Ovary (tissue), 3 donors: Measurements from ENCODE around the gene SPATC1L.

Experiments
- EP300 ChIP-seq: sonication (generic); formaldehyde crosslinking; IDR thresholded peaks from one replicate; pipeline ENCODE4 v1.6.1; 2017; ENCODE audit warnings: antibody characterized with exemption
- POLR2A ChIP-seq: fragments of 450-650 bp; IDR thresholded peaks from one replicate; pipeline ENCODE4 v1.6.1; 2017; ENCODE audit warnings: antibody characterized with exemption, mild to moderate bottlenecking, moderate library complexity
- TF ChIP-seq, protein P1 (sequence below), 3 donors: fragments of 450-650 bp in 2 of 3; fragments of 200-600 bp in 1 of 3; IDR thresholded peaks; one replicate each; pipeline versions ENCODE4 v1.5.1 to v1.8.0; 2016 to 2022; ENCODE audit warnings: antibody characterized with exemption in 3 of 3, mild to moderate bottlenecking in 1 of 3
- donor health status: DM: no; HTN: no; CAD: no.

DNA sequence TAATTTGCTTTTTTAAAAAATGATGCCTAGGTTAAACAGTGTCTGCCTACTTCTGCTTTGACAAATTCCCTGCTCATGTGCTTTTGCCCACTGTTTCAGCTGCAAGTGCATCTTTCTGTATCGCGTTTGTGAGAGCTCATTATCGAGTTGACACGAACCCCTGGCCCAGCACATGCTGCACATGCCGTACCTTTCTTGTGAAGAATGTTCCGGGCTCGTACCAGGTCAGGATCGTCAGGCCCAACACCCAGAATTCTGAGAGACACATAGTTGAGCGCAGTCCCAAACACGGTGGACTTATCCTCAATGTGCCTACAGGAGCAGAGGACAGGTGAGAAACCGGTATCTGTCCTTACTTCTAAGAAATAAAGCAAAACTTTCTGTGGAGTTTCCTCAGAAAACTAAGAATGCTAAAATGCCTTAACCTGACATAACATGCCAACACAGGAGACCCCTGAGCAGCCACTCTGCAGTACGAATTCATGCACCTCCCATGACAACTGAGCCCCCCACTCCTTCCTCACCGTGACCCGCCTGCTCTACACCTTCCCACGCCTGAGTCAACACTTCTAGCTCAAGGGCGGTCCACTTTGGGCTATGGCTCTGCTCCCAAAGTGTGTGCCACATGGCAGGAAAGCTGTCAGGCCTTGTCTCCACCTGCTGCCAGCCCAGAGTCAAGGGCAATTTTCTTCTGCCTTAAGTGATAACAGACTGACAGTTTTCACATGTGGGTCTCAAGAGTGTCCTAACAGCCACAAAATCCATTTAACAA lies 37.6 kb upstream of the SPATC1L start:
- TF ChIP-seq POLR2A (no peak), EP300 (no peak)
- TF ChIP-seq, protein P1, sequence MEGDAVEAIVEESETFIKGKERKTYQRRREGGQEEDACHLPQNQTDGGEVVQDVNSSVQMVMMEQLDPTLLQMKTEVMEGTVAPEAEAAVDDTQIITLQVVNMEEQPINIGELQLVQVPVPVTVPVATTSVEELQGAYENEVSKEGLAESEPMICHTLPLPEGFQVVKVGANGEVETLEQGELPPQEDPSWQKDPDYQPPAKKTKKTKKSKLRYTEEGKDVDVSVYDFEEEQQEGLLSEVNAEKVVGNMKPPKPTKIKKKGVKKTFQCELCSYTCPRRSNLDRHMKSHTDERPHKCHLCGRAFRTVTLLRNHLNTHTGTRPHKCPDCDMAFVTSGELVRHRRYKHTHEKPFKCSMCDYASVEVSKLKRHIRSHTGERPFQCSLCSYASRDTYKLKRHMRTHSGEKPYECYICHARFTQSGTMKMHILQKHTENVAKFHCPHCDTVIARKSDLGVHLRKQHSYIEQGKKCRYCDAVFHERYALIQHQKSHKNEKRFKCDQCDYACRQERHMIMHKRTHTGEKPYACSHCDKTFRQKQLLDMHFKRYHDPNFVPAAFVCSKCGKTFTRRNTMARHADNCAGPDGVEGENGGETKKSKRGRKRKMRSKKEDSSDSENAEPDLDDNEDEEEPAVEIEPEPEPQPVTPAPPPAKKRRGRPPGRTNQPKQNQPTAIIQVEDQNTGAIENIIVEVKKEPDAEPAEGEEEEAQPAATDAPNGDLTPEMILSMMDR (IDR thresholded peaks at IDR 0.05), result no peak
